Stimulated activated CD4-positive, alpha-beta T cell treated with anti-CD3 and anti-CD28 coated beads, TNF-alpha, amount 100 ng/mL, for 48 hours (primary cell): ENCODE results near the gene CBX6.
"Not testable (repeated sequence)": the region's sequence is repeated elsewhere in the genome, so short reads cannot be mapped to it uniquely, and the experiment has no call there.

Experiments used
- DNase-seq, 3 donors: peaks; one replicate each; pipeline ENCODE4 v3.0.0-alpha.2; 2020; ENCODE audit warnings: low read depth in 3 of 3

The CBX6 gene

GRCh38 chr22:38872172-38872830, at the start of gene CBX6:
CBX6 (minus strand) TSS chr22:38872216; CDS start chr22:38872190, 26 bp downstream.
- DNase-seq, result peak; percentile 86 to 97 (median 87)

- DNase-seq, result no peak
Measured at GRCh38 chr22:38921806-38922205, 49.8 kb upstream of the CBX6 start.

DNA sequence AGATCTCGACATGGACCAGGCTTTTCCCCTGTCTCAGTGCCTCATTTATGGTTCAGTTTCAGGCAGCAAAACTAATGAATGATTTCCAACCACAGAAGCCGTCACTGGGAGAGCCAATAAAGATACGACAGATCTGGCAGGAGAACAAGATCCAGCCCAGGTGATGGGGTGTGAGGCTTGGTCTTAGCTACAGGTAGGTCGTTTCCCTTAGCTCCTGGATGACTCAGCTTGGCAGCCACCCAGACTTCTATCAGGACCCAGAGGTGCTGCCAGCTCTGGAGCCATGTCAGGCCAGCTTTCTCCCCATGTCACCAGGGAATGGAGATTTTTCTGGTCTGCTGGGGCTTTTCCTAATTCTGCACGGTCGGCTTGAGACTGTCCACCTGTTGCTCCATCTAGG, 49.1 kb upstream of the CBX6 start:
- no peak for DNase-seq

DNA sequence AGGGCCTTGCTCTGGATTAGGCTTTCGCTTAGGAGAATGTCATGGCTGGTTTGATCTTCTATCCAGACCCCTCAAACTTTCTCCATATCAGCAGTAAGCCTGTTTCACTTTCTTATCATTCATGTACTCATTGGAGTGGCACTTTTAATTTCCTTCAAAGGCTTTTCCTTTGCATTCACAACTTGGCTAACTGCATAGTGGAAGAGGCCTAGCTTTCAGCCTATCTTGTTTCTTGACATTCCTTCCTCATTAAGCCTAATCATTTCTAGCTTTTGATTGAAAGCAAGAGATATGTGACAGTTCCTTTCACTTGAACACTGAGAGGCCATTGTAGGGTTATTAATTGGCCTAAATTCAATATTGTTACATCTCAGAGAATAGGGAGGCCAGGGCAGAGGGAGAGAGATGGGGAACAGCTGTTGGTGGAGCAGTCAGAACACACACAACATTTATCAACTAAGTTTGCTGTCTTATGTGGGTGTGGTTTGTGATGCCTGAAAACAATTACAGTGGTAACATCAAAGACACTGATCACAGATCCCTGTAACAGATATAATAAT, 47.7 kb upstream of the CBX6 start:
- DNase-seq, result no peak

GRCh38 chr22:38911434-38911833, 39.4 kb upstream of the CBX6 start:
- no peak for DNase-seq

DNA sequence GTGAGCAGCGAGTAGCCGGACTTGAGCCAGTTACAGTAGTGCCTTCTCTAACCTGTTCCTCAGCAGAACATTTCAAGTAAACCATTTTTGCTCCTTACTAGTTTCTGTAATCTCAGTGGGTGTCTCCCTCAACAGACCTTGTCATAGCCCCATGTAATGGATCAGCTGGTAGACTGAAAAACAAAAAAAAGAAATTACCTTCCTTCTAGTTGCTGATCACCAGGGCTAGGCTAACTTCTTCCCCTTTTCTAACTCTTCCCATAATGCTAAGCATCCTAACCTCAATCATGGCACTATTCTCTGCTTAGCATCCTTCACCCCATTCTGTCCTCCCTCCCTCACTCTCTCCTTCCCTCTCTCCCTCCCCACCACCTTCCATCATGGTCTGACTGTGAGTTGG, 35.8 kb upstream of the CBX6 start:
- DNase-seq, result no peak

DNA sequence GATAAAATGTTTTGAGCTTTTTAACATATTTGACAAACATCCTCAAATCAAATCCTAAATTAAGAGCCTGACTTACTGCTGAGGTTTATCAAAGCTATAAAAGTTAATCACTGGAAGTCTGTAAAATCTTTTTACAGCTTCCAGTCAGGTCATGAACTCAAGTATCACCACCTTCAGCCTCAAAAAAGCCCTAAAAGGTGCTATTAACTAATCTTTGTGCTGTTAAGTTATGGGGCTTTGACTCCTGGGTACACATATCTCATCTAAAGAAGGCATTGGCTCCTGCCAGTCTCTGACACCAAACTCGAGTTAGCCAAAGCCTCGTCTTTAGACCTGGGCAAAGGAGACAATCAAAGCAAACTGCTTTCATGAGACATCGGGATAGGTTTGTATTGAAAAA, 34.0 kb upstream of the CBX6 start:
- no peak for DNase-seq

- DNase-seq, result not testable (repeated sequence)
Measured at GRCh38 chr22:38904052-38904617, 32.1 kb upstream of the CBX6 start.

GRCh38 chr22:38901111-38901641, 29.2 kb upstream of the CBX6 start:
- DNase-seq, result no peak

- no peak for DNase-seq
Measured at GRCh38 chr22:38900677-38901076, 28.7 kb upstream of the CBX6 start.

GRCh38 chr22:38891256-38891655, 19.2 kb upstream of the CBX6 start:
- no peak for DNase-seq

DNA sequence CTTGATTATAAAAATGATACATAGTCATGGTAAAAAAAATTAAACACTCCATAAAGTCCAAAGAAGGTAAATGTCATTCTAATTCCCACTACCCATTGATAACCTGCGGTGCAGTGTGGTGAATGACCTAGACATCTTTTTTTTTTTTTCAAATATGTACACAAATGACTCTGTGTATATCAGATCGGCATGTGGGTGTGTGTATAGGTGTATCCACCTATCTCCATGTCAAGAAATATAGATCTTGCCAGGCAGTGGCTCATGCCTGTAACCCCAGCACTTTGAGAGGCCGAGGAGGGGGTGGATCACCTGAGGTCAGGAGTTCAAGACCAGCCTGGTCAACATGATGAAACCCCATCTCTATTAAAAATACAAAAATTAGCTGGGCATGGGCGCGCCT, 18.4 kb upstream of the CBX6 start:
- no peak for DNase-seq

DNA sequence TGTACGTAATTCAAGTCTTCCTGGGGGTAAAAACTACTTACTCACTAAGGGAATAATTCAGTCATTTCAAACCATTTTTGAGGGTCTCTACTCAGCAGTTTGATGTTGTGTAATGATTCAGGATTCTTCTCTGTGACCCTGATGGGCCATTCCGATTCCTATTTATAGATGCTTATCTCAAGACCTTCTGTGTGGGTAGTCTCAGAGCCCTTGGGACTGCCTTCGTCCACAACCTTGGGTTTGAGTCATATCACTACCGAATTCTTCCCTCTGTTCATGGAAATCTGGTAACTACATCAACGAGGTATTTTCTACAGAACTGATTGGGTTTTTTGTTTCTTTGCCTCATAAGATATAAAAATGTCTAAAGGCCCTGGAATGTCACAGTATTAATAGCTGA, 14.3 kb upstream of the CBX6 start:
- no peak for DNase-seq

DNA sequence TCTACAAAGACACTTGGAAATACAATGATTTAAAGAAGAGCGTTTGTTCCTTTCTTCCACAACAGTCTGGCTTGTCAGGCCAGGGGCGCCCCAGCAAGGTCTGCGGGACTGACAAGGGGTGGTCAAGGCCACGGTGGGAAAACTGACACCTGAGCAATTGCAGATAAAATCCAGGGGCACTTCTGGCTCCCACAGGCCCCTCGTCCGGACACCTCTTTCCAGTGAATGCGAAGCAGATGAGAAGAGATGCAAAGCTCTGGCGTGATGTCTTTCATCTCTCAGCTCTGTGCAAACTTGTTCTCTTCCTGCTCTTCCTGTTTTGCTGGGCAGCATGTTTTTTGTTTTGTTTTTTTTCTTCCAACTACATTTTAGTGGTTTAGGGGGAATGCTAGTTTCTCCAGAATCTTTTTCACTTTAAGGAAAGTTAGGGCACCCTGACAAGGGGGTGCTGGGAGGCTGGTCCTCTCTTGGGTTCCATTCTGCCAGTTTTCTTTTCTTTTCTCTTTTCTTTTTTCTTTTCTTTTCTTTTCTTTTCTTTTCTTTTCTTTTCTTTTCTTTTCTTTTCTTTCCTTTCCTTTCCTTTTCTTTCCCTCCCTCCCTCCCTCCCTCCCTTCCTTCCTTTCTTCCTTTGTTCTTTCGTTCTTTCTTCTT, 11.1 kb upstream of the CBX6 start:
- DNase-seq, result no peak

- DNase-seq, result no peak
Measured at GRCh38 chr22:38881997-38882879, 10.2 kb upstream of the CBX6 start.

- DNase-seq, result no peak
Measured at GRCh38 chr22:38881464-38881871, 9.5 kb upstream of the CBX6 start.

GRCh38 chr22:38879961-38880360, 7.9 kb upstream of the CBX6 start:
- DNase-seq, result no peak

DNA sequence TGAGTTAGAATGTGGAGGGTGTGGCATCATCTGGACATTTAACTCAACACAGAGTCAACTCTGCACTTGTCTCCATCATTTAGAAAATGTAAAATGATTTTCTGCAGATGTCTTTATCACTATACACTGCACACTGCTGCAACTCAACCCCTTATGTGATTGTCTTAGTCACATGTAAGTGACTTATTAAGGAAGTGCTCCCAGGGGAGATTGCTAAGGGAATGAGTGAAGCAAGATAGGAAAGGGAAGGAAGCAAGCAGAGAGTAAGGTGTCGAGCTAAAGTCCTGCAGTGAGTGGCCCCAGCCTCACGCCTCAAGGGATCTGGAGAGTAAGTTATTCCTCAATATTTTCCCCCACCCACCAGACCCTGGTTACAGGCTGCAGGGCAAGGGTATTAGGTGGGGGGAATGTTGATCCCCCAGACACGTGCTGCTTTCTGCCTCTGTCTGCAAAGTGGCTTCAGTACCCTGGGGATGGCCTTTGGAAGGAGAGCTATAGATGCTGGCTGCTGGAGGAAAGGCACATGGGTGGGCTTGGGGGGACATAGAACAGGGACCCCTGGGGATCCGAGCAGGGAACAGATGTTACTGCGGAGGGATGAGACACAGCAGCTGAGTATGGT, 7.2 kb upstream of the CBX6 start:
- no peak for DNase-seq

DNA sequence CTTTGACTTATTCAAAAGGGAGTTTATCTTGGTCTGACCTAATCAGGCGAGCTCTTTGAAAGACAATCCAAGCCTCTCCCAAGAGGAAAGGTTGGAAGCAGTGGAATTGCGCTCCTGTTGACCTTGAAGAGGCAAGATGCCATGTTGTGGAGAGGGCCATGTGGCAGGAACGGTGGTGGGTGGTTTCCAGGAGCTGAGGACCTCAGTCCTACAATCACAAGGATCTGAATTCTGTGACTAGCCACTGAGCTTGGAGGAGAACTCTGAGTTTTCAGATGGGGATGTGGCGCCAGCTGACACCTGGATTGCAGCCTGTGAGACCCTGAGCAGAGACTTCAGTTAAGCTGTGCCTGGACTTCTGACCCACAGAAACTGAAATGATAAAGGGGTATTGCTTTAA, 6.0 kb upstream of the CBX6 start:
- DNase-seq, result no peak

- no peak for DNase-seq
Measured at GRCh38 chr22:38874529-38875222, 2.7 kb upstream of the CBX6 start.
